HEK293T (cell line): ENCODE data around the gene SH3PXD2A.

Experiments used
- CTBP1 ChIP-seq: fragments of 450-650 bp; IDR thresholded peaks from 2 replicates; pipeline ENCODE4 v1.6.1; 2016; ENCODE audit warnings: borderline replicate concordance
- FOXM1 ChIP-seq: fragments of 450-650 bp; IDR thresholded peaks from 2 replicates; pipeline ENCODE4 v1.6.1; 2017; ENCODE audit warnings: mild to moderate bottlenecking, borderline replicate concordance
- HDGF ChIP-seq: fragments of 450-650 bp; IDR thresholded peaks from 2 replicates; pipeline ENCODE4 v1.6.1; 2017; ENCODE audit warnings: antibody characterized with exemption, borderline replicate concordance
- TARDBP ChIP-seq: fragments of 450-650 bp; IDR thresholded peaks from 2 replicates; pipeline ENCODE4 v1.6.1; 2016

GRCh38 chr10:103570844-103571655, 284.3 kb downstream of the SH3PXD2A start:
- TF ChIP-seq CTBP1 (no peak), FOXM1 (no peak), HDGF (no peak), TARDBP (no peak)
